Gastroesophageal sphincter (tissue), 4 donors: ENCODE measurements around the gene ZNF429. TPM values are rescaled to one million over a fixed set of nuclear protein-coding genes. Genes with fewer than 3 reads are reported as not detected.
"Not testable (repeated sequence)": the region's sequence is repeated elsewhere in the genome, so short reads cannot be mapped to it uniquely, and the experiment has no call there.

Experiments used
- ATAC-seq: fragments of 150-250 bp; one replicate; pipeline ENCODE4 v1.9.1; 2016; ENCODE audit warnings: mild to moderate bottlenecking, moderate library complexity
- H3K27ac ChIP-seq, 4 donors: fragments of 200-600 bp; sonication (generic) in 3 of 4; 1 replicate in 3 of 4; 2 replicates in 1 of 4; pipeline ENCODE4 v1.5.1; 2016 to 2019
- H3K27me3 ChIP-seq: fragments of 200-600 bp; sonication (generic); one replicate; pipeline ENCODE4 v1.5.1; 2019
- H3K36me3 ChIP-seq, 2 donors: fragments of 200-600 bp; sonication (generic); one replicate each; pipeline ENCODE4 v1.5.1; 2019; ENCODE audit warnings: control low read depth in 1 of 2
- H3K4me1 ChIP-seq, 3 donors: fragments of 200-600 bp; sonication (generic); 1 replicate in 2 of 3; 2 replicates in 1 of 3; pipeline ENCODE4 v1.5.1; 2016 to 2019; ENCODE audit warnings: control low read depth in 2 of 3
- H3K4me3 ChIP-seq, 2 donors: fragments of 200-600 bp; sonication (generic); one replicate each; pipeline ENCODE4 v1.5.1; 2019; ENCODE audit warnings: mild to moderate bottlenecking in 1 of 2, moderate library complexity in 1 of 2
- H3K9me3 ChIP-seq, 3 donors: fragments of 200-600 bp; sonication (generic); one replicate each; pipeline ENCODE4 v1.5.1; 2017 to 2019; ENCODE audit warnings: control low read depth in 2 of 3
- CTCF ChIP-seq, 4 experiments: fragments of 200-600 bp in 2 of 4; fragments of 450-650 bp in 2 of 4; sonication (generic) in 1 of 4; IDR thresholded peaks; one replicate each; pipeline ENCODE4 v1.5.1; 2017 to 2019; ENCODE audit warnings: antibody characterized with exemption in 4 of 4, mild to moderate bottlenecking in 2 of 4, moderate library complexity in 2 of 4
- EP300 ChIP-seq: sonication (generic); formaldehyde crosslinking; IDR thresholded peaks from one replicate; pipeline ENCODE4 v1.6.1; 2017; ENCODE audit warnings: antibody characterized with exemption, mild to moderate bottlenecking
- POLR2A ChIP-seq, 2 donors: fragments of 450-650 bp; IDR thresholded peaks; one replicate each; pipeline ENCODE4 v1.6.1; 2017; ENCODE audit warnings: antibody characterized with exemption in 2 of 2, mild to moderate bottlenecking in 2 of 2, moderate library complexity in 1 of 2
- POLR2AphosphoS5 ChIP-seq: sonication (generic); formaldehyde crosslinking; IDR thresholded peaks from one replicate; pipeline ENCODE4 v1.6.1; 2017; ENCODE audit warnings: antibody characterized with exemption
- WGBS, 2 donors: methylation state at CpG; one replicate each; pipeline ENCODE4 v1.1.5; 2018; ENCODE audit warnings: low coverage in 1 of 2; 5-methylcytosine and 5-hydroxymethylcytosine counted together
- total RNA-seq, 4 donors: library from RNA; depleted of rRNA; stranded (reverse); fragments of >200 nt; gene quantifications; one replicate each; pipeline ENCODE4 v1.1.0, GENCODE V29; 2016

Gene ZNF429
- total RNA-seq, 4 donors from 2014 or later: 6.4 to 20.2 (median 10.0) TPM

- H3K27me3 ChIP-seq: peaks cover 26% of the 10 kb centered on the region
- no peaks in the 10 kb centered on the region for H3K36me3 ChIP-seq
- no peaks in the 10 kb centered on the region for H3K4me1 ChIP-seq
- TF ChIP-seq POLR2A (IDR thresholded peaks at IDR 0.05) (no peak), CTCF (IDR thresholded peaks at IDR 0.05) (no peak), POLR2AphosphoS5 (no peak), EP300 (no peak)
- H3K4me3 ChIP-seq: no peak overlapping the region
- H3K27ac ChIP-seq: no peak overlapping the region
- H3K9me3 ChIP-seq: peaks cover 0 to 14% (median 0%) of the 10 kb centered on the region in 3 donors
- WGBS, 2 donors: 20 to 100% methylated on average over 1 of the region's 8 CpGs
- ATAC-seq: no peak
These were observed 38.8 kb upstream of the ZNF429 start for GRCh38 chr19:21466627-21467026.

DNA sequence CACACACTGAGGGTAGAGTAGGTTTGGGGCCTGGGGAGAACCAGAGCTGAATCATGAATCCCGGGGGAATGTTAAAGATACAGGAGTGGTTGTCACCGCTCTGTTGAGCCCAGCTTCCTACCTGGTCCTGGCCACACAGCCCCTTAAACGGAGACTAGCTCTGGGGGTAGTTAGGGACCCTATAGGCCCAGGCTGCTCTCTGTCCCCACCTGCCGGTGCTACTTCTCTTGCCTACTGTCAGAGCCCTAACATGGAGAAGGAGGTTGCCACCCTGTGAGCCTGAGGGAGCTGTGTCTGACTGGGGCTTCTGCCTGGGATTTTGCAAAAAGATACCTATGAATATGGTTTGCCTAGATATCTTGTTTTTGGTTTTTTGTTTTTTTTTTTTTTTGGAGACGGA, 36.6 kb upstream of the ZNF429 start:
- no peak for TF ChIP-seq EP300
- TF ChIP-seq CTCF (IDR thresholded peaks at IDR 0.05): no peak
- no peak for TF ChIP-seq POLR2AphosphoS5
- TF ChIP-seq POLR2A (IDR thresholded peaks at IDR 0.05): no peak
- Histone ChIP-seq H3K27ac (no peak overlapping the region), H3K4me1 (no peaks in the 10 kb centered on the region), H3K4me3 (no peak overlapping the region), H3K9me3 (peaks cover 0 to 2% (median 0%) of the 10 kb centered on the region in 3 donors), H3K27me3 (peaks cover 10% of the 10 kb centered on the region), H3K36me3 (no peaks in the 10 kb centered on the region)
- no CpG with 5 or more reads among the region's 5 CpGs for WGBS, 2 donors
- ATAC-seq: no peak

DNA sequence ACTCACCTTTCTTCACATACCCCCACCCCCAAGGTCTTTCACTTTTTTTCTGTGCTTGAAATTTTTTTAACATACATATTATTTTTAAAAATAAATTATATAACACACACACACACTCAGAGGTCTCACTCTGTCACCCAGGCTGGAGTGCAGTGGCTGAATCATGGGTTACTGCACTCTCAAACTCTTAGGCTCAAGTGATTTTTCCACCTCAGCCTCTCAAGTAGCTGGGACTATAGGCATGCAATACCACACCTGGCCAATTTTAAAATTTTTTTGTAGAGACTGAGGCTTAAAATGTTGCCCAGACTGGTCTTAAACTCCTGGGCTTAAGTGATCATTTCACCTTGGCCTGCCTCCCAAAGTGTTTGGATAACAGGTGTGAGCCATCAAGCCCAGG, 32.9 kb upstream of the ZNF429 start:
- Histone ChIP-seq H3K27ac (no peak overlapping the region), H3K9me3 (no peaks in the 10 kb centered on the region), H3K4me1 (peaks cover 0 to 13% (median 3%) of the 10 kb centered on the region in 3 donors), H3K27me3 (peaks cover 15% of the 10 kb centered on the region), H3K36me3 (no peaks in the 10 kb centered on the region), H3K4me3 (no peak overlapping the region)
- no peak for TF ChIP-seq EP300
- no peak for TF ChIP-seq POLR2AphosphoS5
- no peak for TF ChIP-seq CTCF (IDR thresholded peaks at IDR 0.05)
- TF ChIP-seq POLR2A (IDR thresholded peaks at IDR 0.05): no peak
- no peak for ATAC-seq

DNA sequence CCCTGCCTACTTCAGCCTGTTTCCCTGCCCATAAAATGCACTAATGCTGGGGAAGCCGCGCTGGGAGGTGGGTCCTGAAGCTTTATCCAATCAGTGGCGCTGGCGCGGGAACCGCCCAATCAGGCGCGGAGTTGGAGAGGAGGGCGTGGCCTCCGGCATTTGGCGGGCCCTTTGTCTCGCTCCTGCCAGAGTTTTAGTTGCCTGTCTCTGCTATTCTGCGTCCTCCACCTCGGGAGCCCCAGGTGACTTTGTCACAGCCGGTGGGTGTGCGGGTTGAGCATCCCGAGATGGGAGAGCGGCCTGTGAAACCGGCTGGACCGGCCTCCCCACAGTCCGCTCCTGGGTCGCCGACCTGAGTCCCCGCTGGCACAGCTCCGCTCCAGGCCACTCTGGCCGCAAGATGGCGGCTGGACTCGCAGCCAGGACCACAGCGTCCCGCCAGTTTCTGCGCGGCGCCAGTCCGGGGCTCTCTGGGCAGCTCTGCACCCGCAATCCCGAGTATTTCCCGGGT, 30.7 kb upstream of the ZNF429 start:
- WGBS, 2 donors: 0% methylated on average over 3 of the region's 37 CpGs; no CpG with 5 or more reads in 1 of the 2 donors
- TF ChIP-seq CTCF (IDR thresholded peaks at IDR 0.05) (peak in 1 of 4 experiments; percentile 29), POLR2A (IDR thresholded peaks at IDR 0.05) (no peak)
- no peak overlapping the region for H3K27ac ChIP-seq
- peak; percentile 94 for ATAC-seq
- no peaks in the 10 kb centered on the region for H3K9me3 ChIP-seq
- no peaks in the 10 kb centered on the region for H3K36me3 ChIP-seq
- peaks cover 15% of the 10 kb centered on the region for H3K27me3 ChIP-seq
- peak overlapping the region; percentile 10 to 56 for H3K4me3 ChIP-seq
- peaks cover 0 to 13% (median 3%) of the 10 kb centered on the region in 3 donors for H3K4me1 ChIP-seq

GRCh38 chr19:21482361-21482760, 23.0 kb upstream of the ZNF429 start:
- H3K9me3 ChIP-seq, H3K27ac ChIP-seq, H3K4me3 ChIP-seq, H3K27me3 ChIP-seq, H3K36me3 ChIP-seq, H3K4me1 ChIP-seq, ATAC-seq: not testable (repeated sequence)
- WGBS, 2 donors: 67 to 78% methylated on average over 1 to 10 of the region's 14 CpGs
